Thoracic aorta (tissue), 2 donors: Measurements from ENCODE around the gene PRDM16. TPM values are rescaled to one million over a fixed set of nuclear protein-coding genes. Genes with fewer than 3 reads are reported as not detected.

Experiments used
- ATAC-seq: fragments of 150-250 bp; one replicate; pipeline ENCODE4 v1.8.0; 2017; ENCODE audit warnings: low read depth; ENCODE audit not compliant: insufficient number of reproducible peaks, low FRiP score
- DNase-seq: peaks from one replicate; pipeline ENCODE4 v3.0.0-alpha.2; 2020; ENCODE audit warnings: low spot score
- H3K27ac ChIP-seq, 2 donors: fragments of 200-600 bp; sonication (generic); 1 replicate in 1 of 2; 2 replicates in 1 of 2; pipeline ENCODE4 v1.5.1; 2016; ENCODE audit warnings: mild to moderate bottlenecking in 2 of 2, moderate library complexity in 2 of 2
- H3K27me3 ChIP-seq: fragments of 200-600 bp; sonication (generic); replicated peaks from 2 replicates; pipeline ENCODE4 v1.6.0; 2016; ENCODE audit warnings: mild to moderate bottlenecking; ENCODE audit not compliant: insufficient read depth
- H3K36me3 ChIP-seq: fragments of 200-600 bp; sonication (generic); one replicate; pipeline ENCODE4 v1.5.1; 2016
- H3K4me1 ChIP-seq, 2 donors: fragments of 200-600 bp; sonication (generic); 1 replicate in 1 of 2; 2 replicates in 1 of 2; pipeline versions ENCODE4 v1.5.1 to v1.6.0; 2016; ENCODE audit warnings: low read depth in 2 of 2, mild to moderate bottlenecking in 1 of 2; ENCODE audit not compliant: control insufficient read depth in 1 of 2
- H3K4me3 ChIP-seq: fragments of 200-600 bp; sonication (generic); 2 replicates; pipeline ENCODE4 v1.5.1; 2016; ENCODE audit warnings: mild to moderate bottlenecking
- H3K9me3 ChIP-seq: fragments of 200-600 bp; sonication (generic); 2 replicates; pipeline ENCODE4 v1.5.1; 2016
- CTCF ChIP-seq: fragments of 200-600 bp; sonication (generic); IDR thresholded peaks from one replicate; pipeline ENCODE4 v1.5.1; 2019; ENCODE audit warnings: antibody characterized with exemption
- total RNA-seq, 2 donors: library from RNA; depleted of rRNA; stranded (reverse); fragments of >200 nt; gene quantifications; one replicate each; pipeline versions ENCODE4 v1.1.0 to v1.2.3, GENCODE V29; 2016

The PRDM16 gene
- total RNA-seq, 2 donors from 2014 or later, result 68.9 to 85.4 TPM

GRCh38 chr1:3180915-3181314 is 111.9 kb downstream of the PRDM16 start:
- Histone ChIP-seq H3K4me1 (peaks cover 9 to 34% of the 10 kb centered on the region in 2 donors), H3K27me3 (no peaks in the 10 kb centered on the region), H3K27ac (no peak overlapping the region), H3K9me3 (no peaks in the 10 kb centered on the region), H3K4me3 (no peak overlapping the region), H3K36me3 (no peaks in the 10 kb centered on the region)
- no peak for ATAC-seq
- DNase-seq, result no peak
- TF ChIP-seq CTCF, result no peak

- peaks cover 16 to 39% of the 10 kb centered on the region in 2 donors for H3K4me1 ChIP-seq
- no peak for ATAC-seq
- TF ChIP-seq CTCF, result no peak
- no peaks in the 10 kb centered on the region for H3K36me3 ChIP-seq
- no peaks in the 10 kb centered on the region for H3K9me3 ChIP-seq
- H3K27me3 ChIP-seq, result no peaks in the 10 kb centered on the region
- DNase-seq, result no peak
- H3K4me3 ChIP-seq, result no peak overlapping the region
- peak overlapping the region; percentile 97 to 100 for H3K27ac ChIP-seq
Observed at GRCh38 chr1:3181956-3182355, 113.0 kb downstream of the PRDM16 start.

- H3K27ac ChIP-seq, result peak overlapping the region; percentile 97 to 100
- no peak for ATAC-seq
- H3K4me1 ChIP-seq, result peaks cover 25 to 53% of the 10 kb centered on the region in 2 donors
Observed at GRCh38 chr1:3183411-3183810, 114.4 kb downstream of the PRDM16 start.

GRCh38 chr1:3183813-3184212 is 114.8 kb downstream of the PRDM16 start:
- Histone ChIP-seq H3K27ac (peak overlapping the region; percentile 97 to 100), H3K27me3 (no peaks in the 10 kb centered on the region), H3K4me1 (peaks cover 29 to 57% of the 10 kb centered on the region in 2 donors), H3K4me3 (no peak overlapping the region), H3K9me3 (no peaks in the 10 kb centered on the region), H3K36me3 (no peaks in the 10 kb centered on the region)
- ATAC-seq, result no peak
- TF ChIP-seq CTCF, result no peak
- no peak for DNase-seq

More at GRCh38 chr1:3183411-3183810, 114.4 kb downstream of the PRDM16 start:
- Histone ChIP-seq H3K27me3 (no peaks in the 10 kb centered on the region), H3K9me3 (no peaks in the 10 kb centered on the region), H3K4me3 (no peak overlapping the region), H3K36me3 (no peaks in the 10 kb centered on the region)
- no peak for TF ChIP-seq CTCF
- no peak for DNase-seq

- no peak for TF ChIP-seq CTCF
- Histone ChIP-seq H3K27me3 (no peaks in the 10 kb centered on the region), H3K27ac (peak overlapping the region; percentile 97 to 100), H3K36me3 (no peaks in the 10 kb centered on the region), H3K4me1 (peaks cover 37 to 66% of the 10 kb centered on the region in 2 donors), H3K4me3 (no peak overlapping the region), H3K9me3 (no peaks in the 10 kb centered on the region)
- DNase-seq, result no peak
- no peak for ATAC-seq
Observed at GRCh38 chr1:3184666-3185065, 115.7 kb downstream of the PRDM16 start.
